Mesenchymal stem cell (in vitro differentiated cells and primary cell): ENCODE data around the gene MGST2.

Experiments
- DNase-seq: peaks from one replicate; pipeline ENCODE4 v3.0.0-alpha.2; 2013
- H2AFZ ChIP-seq: one replicate; pipeline ENCODE4 v1.6.1; 2013; ENCODE audit warnings: low read depth, mild to moderate bottlenecking, control low read depth, inconsistent platforms, low read length, moderate library complexity
- H2AK5ac ChIP-seq: 2 replicates; pipeline ENCODE4 v1.6.1; 2013; ENCODE audit warnings: low read length, moderate library complexity, mild to moderate bottlenecking, inconsistent platforms; ENCODE audit not compliant: severe bottlenecking
- H2BK120ac ChIP-seq: one replicate; pipeline ENCODE4 v1.6.1; 2013; ENCODE audit warnings: low read depth, mild to moderate bottlenecking, inconsistent platforms, low read length, moderate library complexity
- H2BK12ac ChIP-seq, 2 experiments: one replicate each; pipeline ENCODE4 v1.6.1; 2013; ENCODE audit warnings: inconsistent platforms in 2 of 2, low read length in 2 of 2, mild to moderate bottlenecking in 2 of 2, moderate library complexity in 2 of 2, control low read depth in 1 of 2
- H2BK15ac ChIP-seq: one replicate; pipeline ENCODE4 v1.6.1; 2013; ENCODE audit warnings: mild to moderate bottlenecking, low read depth, inconsistent platforms; ENCODE audit not compliant: poor library complexity, severe bottlenecking
- H2BK5ac ChIP-seq: 2 replicates; pipeline ENCODE4 v1.6.1; 2013; ENCODE audit warnings: low read depth, mild to moderate bottlenecking, low read length, control low read depth, inconsistent platforms; ENCODE audit not compliant: poor library complexity, severe bottlenecking
- H3K14ac ChIP-seq, 2 experiments: one replicate each; pipeline ENCODE4 v1.6.1; 2013; ENCODE audit warnings: inconsistent platforms in 2 of 2, low read length in 2 of 2, control low read depth in 1 of 2, mild to moderate bottlenecking in 1 of 2, moderate library complexity in 1 of 2
- H3K18ac ChIP-seq, 2 experiments: one replicate each; pipeline ENCODE4 v1.6.1; 2013; ENCODE audit warnings: inconsistent platforms in 2 of 2, low read length in 2 of 2, control low read depth in 1 of 2, low read depth in 1 of 2, mild to moderate bottlenecking in 1 of 2
- H3K23ac ChIP-seq, 2 experiments: one replicate each; pipeline ENCODE4 v1.6.1; 2013; ENCODE audit warnings: inconsistent platforms in 2 of 2, low read length in 2 of 2, mild to moderate bottlenecking in 2 of 2, moderate library complexity in 2 of 2, control low read depth in 1 of 2
- H3K27ac ChIP-seq: 2 replicates; pipeline ENCODE4 v1.5.1; 2013; ENCODE audit warnings: mild to moderate bottlenecking, moderate library complexity, low read length, control low read depth, inconsistent platforms; ENCODE audit not compliant: poor library complexity, severe bottlenecking
- H3K27me3 ChIP-seq, 2 experiments: 2 replicates each; pipeline versions ENCODE4 v1.6.1 to v1.7.0; 2013; ENCODE audit warnings: low read length in 2 of 2, mild to moderate bottlenecking in 2 of 2, moderate library complexity in 2 of 2, control low read depth in 1 of 2, inconsistent platforms in 1 of 2; ENCODE audit not compliant: control insufficient read depth in 1 of 2, insufficient read depth in 1 of 2
- H3K36me3 ChIP-seq, 2 experiments: 2 replicates each; pipeline versions ENCODE4 v1.6.1 to v1.7.0; 2013; ENCODE audit warnings: low read length in 2 of 2, control low read depth in 1 of 2, inconsistent platforms in 1 of 2, low read depth in 1 of 2, mild to moderate bottlenecking in 1 of 2; ENCODE audit not compliant: insufficient read depth in 2 of 2, control insufficient read depth in 1 of 2
- H3K4ac ChIP-seq, 2 experiments: one replicate each; pipeline ENCODE4 v1.6.1; 2013; ENCODE audit warnings: inconsistent platforms in 2 of 2, low read length in 2 of 2, mild to moderate bottlenecking in 2 of 2, moderate library complexity in 2 of 2, control low read depth in 1 of 2, low read depth in 1 of 2
- H3K4me1 ChIP-seq: 2 replicates; pipeline ENCODE4 v1.6.1; 2013; ENCODE audit warnings: low read depth, low read length, control low read depth; ENCODE audit not compliant: control insufficient read depth, insufficient read depth
- H3K4me2 ChIP-seq: 2 replicates; pipeline ENCODE4 v1.6.1; 2013; ENCODE audit warnings: low read length, mild to moderate bottlenecking, inconsistent platforms; ENCODE audit not compliant: poor library complexity, severe bottlenecking
- H3K4me3 ChIP-seq, 2 experiments: 2 replicates each; pipeline versions ENCODE4 v1.5.1 to v1.7.0; 2013; ENCODE audit warnings: low read length in 2 of 2, mild to moderate bottlenecking in 2 of 2, control low read depth in 1 of 2, low read depth in 1 of 2; ENCODE audit not compliant: insufficient read depth in 1 of 2
- H3K79me1 ChIP-seq: replicated peaks from 2 replicates; pipeline ENCODE4 v1.6.1; 2013; ENCODE audit warnings: mild to moderate bottlenecking, control low read depth, low read length, inconsistent platforms; ENCODE audit not compliant: poor library complexity, severe bottlenecking
- H3K9ac ChIP-seq: 2 replicates; pipeline ENCODE4 v1.7.0; 2013; ENCODE audit warnings: mild to moderate bottlenecking, low read length, moderate library complexity
- H3K9me3 ChIP-seq: 2 replicates; pipeline ENCODE4 v1.7.0; 2013; ENCODE audit warnings: mild to moderate bottlenecking, low read length; ENCODE audit not compliant: control insufficient read depth
- H4K8ac ChIP-seq: one replicate; pipeline ENCODE4 v1.6.1; 2013; ENCODE audit warnings: inconsistent platforms, mild to moderate bottlenecking, low read length, moderate library complexity
- H4K91ac ChIP-seq: one replicate; pipeline ENCODE4 v1.6.1; 2013; ENCODE audit warnings: mild to moderate bottlenecking, low read length, inconsistent platforms
- WGBS: methylation state at CpG from one replicate; pipeline ENCODE4 v1.1.7; 2013; ENCODE audit warnings: mixed read lengths; 5-methylcytosine and 5-hydroxymethylcytosine counted together

Gene MGST2

DNA sequence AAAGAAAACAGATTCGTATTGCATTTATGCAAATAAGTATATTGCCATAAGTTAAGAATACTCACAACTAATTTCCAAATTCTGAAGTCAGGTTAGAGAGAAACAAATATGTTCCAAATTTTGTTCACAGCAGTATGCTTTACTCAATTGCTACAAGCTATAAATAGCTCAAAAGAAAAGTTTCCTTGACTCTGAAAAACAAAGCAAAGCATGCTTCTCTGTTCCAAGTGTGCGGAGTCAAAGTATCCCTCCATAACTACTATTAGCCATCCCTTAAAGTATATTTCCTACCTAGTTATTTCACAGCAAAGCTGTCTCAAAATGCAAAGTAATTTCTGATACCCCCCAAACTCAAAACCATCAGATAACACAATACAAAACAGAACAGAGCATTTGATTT lies 47.3 kb downstream of the MGST2 start:
- H4K8ac ChIP-seq = no peak overlapping the region
- peaks cover 13% of the 10 kb centered on the region for H3K79me1 ChIP-seq
- H3K4me3 ChIP-seq = no peak overlapping the region
- no peak overlapping the region for H3K14ac ChIP-seq
- no peak overlapping the region for H2BK5ac ChIP-seq
- H2BK12ac ChIP-seq = no peak overlapping the region
- H3K9me3 ChIP-seq = no peaks in the 10 kb centered on the region
- H3K4me1 ChIP-seq = peaks cover 5% of the 10 kb centered on the region
- no peak overlapping the region for H3K4ac ChIP-seq
- H3K27ac ChIP-seq = no peak overlapping the region
- H2BK120ac ChIP-seq = no peak overlapping the region
- no peak overlapping the region for H3K4me2 ChIP-seq
- H2BK15ac ChIP-seq = no peak overlapping the region
- peaks cover 4 to 5% of the 10 kb centered on the region in 2 experiments for H3K36me3 ChIP-seq
- H3K23ac ChIP-seq = no peak overlapping the region
- DNase-seq = no peak
- no peak overlapping the region for H3K9ac ChIP-seq
- H2AFZ ChIP-seq = no peak overlapping the region
- no peak overlapping the region for H2AK5ac ChIP-seq
- no peaks in the 10 kb centered on the region for H3K27me3 ChIP-seq
- no peak overlapping the region for H4K91ac ChIP-seq
- WGBS = 100% methylated on average over 1 of the region's 2 CpGs
- no peak overlapping the region for H3K18ac ChIP-seq

DNA sequence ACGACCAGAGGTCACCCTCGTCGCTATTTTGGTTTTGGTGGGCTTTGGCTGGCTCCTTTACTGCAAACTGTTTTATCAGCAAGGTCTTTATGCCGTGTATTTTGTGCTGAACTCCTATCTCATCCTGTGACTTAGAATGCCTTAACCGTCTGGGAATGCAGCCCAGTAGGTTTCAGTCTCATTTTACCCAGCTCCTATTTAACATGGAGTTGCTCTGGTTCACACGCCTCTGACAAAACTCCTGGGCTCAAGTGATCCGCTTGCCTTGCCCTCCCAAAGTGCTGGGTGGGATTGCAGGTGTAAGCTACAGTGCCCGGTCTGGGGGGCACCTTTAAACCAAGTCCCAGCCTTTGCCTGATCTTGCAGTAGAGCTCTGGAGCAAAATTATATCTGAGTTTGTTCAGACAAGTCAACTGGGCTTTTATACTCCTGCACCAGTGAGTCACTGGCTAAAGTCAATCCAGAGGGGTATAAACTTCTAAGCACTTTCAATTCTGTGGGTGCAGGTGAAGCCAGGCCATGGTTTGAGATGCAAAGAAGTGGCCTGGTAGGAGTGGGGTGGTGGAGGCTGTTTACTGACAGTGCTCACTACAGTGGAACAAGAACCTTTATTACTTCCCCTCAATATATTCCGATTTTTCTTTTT lies 50.2 kb downstream of the MGST2 start:
- Histone ChIP-seq H4K8ac (no peak overlapping the region), H3K27ac (peak overlapping the region; percentile 14), H3K14ac (no peak overlapping the region), H3K4ac (no peak overlapping the region), H3K4me1 (peaks cover 5% of the 10 kb centered on the region), H3K23ac (no peak overlapping the region), H2AK5ac (no peak overlapping the region), H2BK5ac (no peak overlapping the region), H4K91ac (no peak overlapping the region), H3K4me3 (no peak overlapping the region), H3K18ac (no peak overlapping the region), H2BK15ac (no peak overlapping the region), H2AFZ (no peak overlapping the region), H3K9me3 (no peaks in the 10 kb centered on the region), H2BK12ac (no peak overlapping the region), H3K36me3 (peaks cover 25 to 27% of the 10 kb centered on the region in 2 experiments), H3K9ac (no peak overlapping the region), H3K27me3 (no peaks in the 10 kb centered on the region), H3K79me1 (peaks cover 13% of the 10 kb centered on the region), H3K4me2 (no peak overlapping the region), H2BK120ac (no peak overlapping the region)
- DNase-seq = no peak
- 91% methylated on average over 8 of the region's 9 CpGs for WGBS

DNA sequence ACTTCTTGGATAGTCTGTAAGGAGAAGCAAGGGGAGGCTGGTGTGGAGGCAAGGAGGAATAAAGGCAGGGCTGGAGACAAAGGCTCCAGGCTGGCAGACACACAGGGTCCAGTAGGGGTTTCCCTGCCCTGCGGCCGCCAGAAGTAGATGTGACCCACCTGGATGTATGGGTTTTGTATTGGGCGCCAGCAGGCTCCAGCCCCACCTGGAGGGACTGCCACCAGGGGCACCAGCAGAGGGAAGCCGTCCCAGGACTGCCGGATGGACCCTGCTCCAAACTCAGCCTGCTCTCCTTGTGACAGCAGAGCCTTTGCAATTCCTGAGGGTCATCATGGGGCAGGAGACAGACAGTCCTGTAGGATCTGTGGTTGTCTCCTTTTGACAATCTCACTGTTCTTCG lies 52.7 kb downstream of the MGST2 start:
- no peak for DNase-seq
- no peak overlapping the region for H4K8ac ChIP-seq
- H3K4me2 ChIP-seq = no peak overlapping the region
- H2BK15ac ChIP-seq = no peak overlapping the region
- no peaks in the 10 kb centered on the region for H3K9me3 ChIP-seq
- H3K23ac ChIP-seq = no peak overlapping the region
- no peak overlapping the region for H3K4me3 ChIP-seq
- H3K4ac ChIP-seq = no peak overlapping the region
- H2BK120ac ChIP-seq = no peak overlapping the region
- H3K36me3 ChIP-seq = peaks cover 25 to 27% of the 10 kb centered on the region in 2 experiments
- WGBS = 95% methylated on average over 6 of the region's 6 CpGs
- no peak overlapping the region for H3K27ac ChIP-seq
- H3K18ac ChIP-seq = peak overlapping the region in 1 of 2 experiments; percentile 48
- no peak overlapping the region for H2BK5ac ChIP-seq
- no peak overlapping the region for H2AK5ac ChIP-seq
- H3K27me3 ChIP-seq = no peaks in the 10 kb centered on the region
- H3K9ac ChIP-seq = no peak overlapping the region
- no peak overlapping the region for H4K91ac ChIP-seq
- peaks cover 5% of the 10 kb centered on the region for H3K4me1 ChIP-seq
- no peak overlapping the region for H3K14ac ChIP-seq
- no peak overlapping the region for H2AFZ ChIP-seq
- no peak overlapping the region for H2BK12ac ChIP-seq
- peaks cover 13% of the 10 kb centered on the region for H3K79me1 ChIP-seq

DNA sequence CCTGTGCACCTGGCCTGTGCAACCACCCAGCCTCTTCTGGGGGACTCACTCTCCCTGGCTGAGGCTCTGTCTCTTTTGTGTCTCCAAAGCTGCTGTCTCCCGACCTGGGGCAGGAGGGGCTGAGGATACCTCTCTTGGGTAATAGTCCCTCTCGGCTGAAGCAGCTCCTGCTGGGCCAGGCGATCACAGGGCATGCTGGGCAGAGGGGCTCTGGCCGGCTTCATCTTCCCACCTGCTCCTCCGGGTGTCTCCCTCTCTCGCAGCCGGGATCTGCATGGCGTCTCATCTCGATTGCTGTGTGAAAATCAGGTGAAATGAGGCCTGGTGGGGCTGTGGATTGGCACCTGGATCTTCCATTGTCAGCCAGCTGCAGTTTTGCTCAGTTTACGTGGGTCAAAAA lies 53.2 kb downstream of the MGST2 start:
- no peak overlapping the region for H4K91ac ChIP-seq
- no peak overlapping the region for H3K4ac ChIP-seq
- H4K8ac ChIP-seq = no peak overlapping the region
- H2BK15ac ChIP-seq = no peak overlapping the region
- WGBS = 91% methylated on average over 10 of the region's 10 CpGs
- H2BK12ac ChIP-seq = no peak overlapping the region
- H2BK120ac ChIP-seq = no peak overlapping the region
- H3K4me2 ChIP-seq = no peak overlapping the region
- no peak overlapping the region for H3K4me3 ChIP-seq
- no peak overlapping the region for H3K14ac ChIP-seq
- DNase-seq = no peak
- no peak overlapping the region for H2BK5ac ChIP-seq
- no peak overlapping the region for H2AK5ac ChIP-seq
- H3K79me1 ChIP-seq = peaks cover 13% of the 10 kb centered on the region
- H2AFZ ChIP-seq = no peak overlapping the region
- H3K18ac ChIP-seq = no peak overlapping the region
- no peak overlapping the region for H3K9ac ChIP-seq
- no peaks in the 10 kb centered on the region for H3K9me3 ChIP-seq
- H3K27me3 ChIP-seq = no peaks in the 10 kb centered on the region
- H3K27ac ChIP-seq = no peak overlapping the region
- peaks cover 25 to 27% of the 10 kb centered on the region in 2 experiments for H3K36me3 ChIP-seq
- peaks cover 5% of the 10 kb centered on the region for H3K4me1 ChIP-seq
- no peak overlapping the region for H3K23ac ChIP-seq
